ENCODE results near the gene STAC3. TPM values are rescaled to one million over a fixed set of nuclear protein-coding genes. Genes with fewer than 3 reads are reported as not detected.

Gene STAC3
- total RNA-seq, 2 donors from 2014 or later = 0.78 to 2.0 TPM

GRCh38 chr12:57254506-57255280, 3.7 kb upstream of the STAC3 start:
- Histone ChIP-seq H3K27me3 (no peaks in the 10 kb centered on the region), H3K27ac (no peak overlapping the region), H3K36me3 (replicated peaks in 1 of 2; ENCODE audit: insufficient read depth in 1 of 2, low read depth in 2 of 2) (peaks cover 0 to 17% of the 10 kb centered on the region in 2 donors), H3K9me3 (no peaks in the 10 kb centered on the region), H3K4me1 (peaks cover 14% of the 10 kb centered on the region), H3K4me3 (no peak overlapping the region)
- 92 to 93% methylated on average over 7 to 14 of the region's 14 CpGs for WGBS, 2 donors
- DNase-seq (no peak), ATAC-seq (no peak)
- no peak for TF ChIP-seq POLR2A (IDR thresholded peaks at IDR 0.05)
- TF ChIP-seq CTCF (IDR thresholded peaks at IDR 0.05) = no peak
- intact Hi-C loops (cut with DNase I) = no loop called here

- DNase-seq (no peak), ATAC-seq (no peak)
- Histone ChIP-seq H3K27ac (no peak overlapping the region), H3K4me1 (no peaks in the 10 kb centered on the region), H3K4me3 (no peak overlapping the region), H3K9me3 (no peaks in the 10 kb centered on the region), H3K27me3 (no peaks in the 10 kb centered on the region), H3K36me3 (replicated peaks in 1 of 2; ENCODE audit: insufficient read depth in 1 of 2, low read depth in 2 of 2) (no peaks in the 10 kb centered on the region)
- intact Hi-C loops (cut with DNase I) = no loop called here
- 80 to 81% methylated on average over 3 of the region's 3 CpGs for WGBS, 2 donors
- no peak for TF ChIP-seq POLR2A (IDR thresholded peaks at IDR 0.05)
- TF ChIP-seq CTCF (IDR thresholded peaks at IDR 0.05) = no peak
These were observed 446 bp downstream of the STAC3 start for GRCh38 chr12:57250541-57250940.

GRCh38 chr12:57248934-57249742, 1.8 kb downstream of the STAC3 start:
- ATAC-seq (no peak), DNase-seq (peak in 1 of 4 donors; percentile 4)
- 68 to 74% methylated on average over 7 of the region's 7 CpGs for WGBS, 2 donors
- intact Hi-C loops (cut with DNase I) = no loop called here
- no peaks in the 10 kb centered on the region for H3K4me1 ChIP-seq
- no peaks in the 10 kb centered on the region for H3K27me3 ChIP-seq
- H3K27ac ChIP-seq = no peak overlapping the region
- no peak overlapping the region for H3K4me3 ChIP-seq
- no peaks in the 10 kb centered on the region for H3K36me3 ChIP-seq (replicated peaks in 1 of 2; ENCODE audit: insufficient read depth in 1 of 2, low read depth in 2 of 2)
- no peaks in the 10 kb centered on the region for H3K9me3 ChIP-seq
- no peak for TF ChIP-seq CTCF (IDR thresholded peaks at IDR 0.05)
- TF ChIP-seq POLR2A (IDR thresholded peaks at IDR 0.05) = no peak

GRCh38 chr12:57247041-57247440, 3.9 kb downstream of the STAC3 start:
- H3K4me1 ChIP-seq = peaks cover 20% of the 10 kb centered on the region
- H3K27me3 ChIP-seq = peaks cover 0 to 2% of the 10 kb centered on the region in 2 donors
- no peak for ATAC-seq
- no peaks in the 10 kb centered on the region for H3K9me3 ChIP-seq
- H3K36me3 ChIP-seq (replicated peaks in 1 of 2; ENCODE audit: insufficient read depth in 1 of 2, low read depth in 2 of 2) = no peaks in the 10 kb centered on the region
- intact Hi-C loops (cut with DNase I) = no loop called here
- no peak for DNase-seq
- H3K27ac ChIP-seq = no peak overlapping the region
- H3K4me3 ChIP-seq = no peak overlapping the region
- TF ChIP-seq CTCF (IDR thresholded peaks at IDR 0.05) (no peak), POLR2A (IDR thresholded peaks at IDR 0.05) (no peak)
- WGBS, 2 donors = 100% methylated on average over 1 of the region's 1 CpG

All from body of pancreas (tissue), 4 donors.